Measurements from ENCODE around the gene IFI6.
"Not testable (repeated sequence)": the region's sequence is repeated elsewhere in the genome, so short reads cannot be mapped to it uniquely, and the experiment has no call there.

IFI6 gene

GRCh38 chr1:27649306-27649635 is 22.7 kb downstream of the IFI6 start:
- DNase-seq: no peak

GRCh38 chr1:27648602-27649305 is 23.2 kb downstream of the IFI6 start:
- DNase-seq: no peak

- DNase-seq: no peak
Observed at GRCh38 chr1:27647328-27647727, 24.7 kb downstream of the IFI6 start.

GRCh38 chr1:27646676-27647075 is 25.3 kb downstream of the IFI6 start:
- no peak for DNase-seq

GRCh38 chr1:27645071-27645415 is 26.9 kb downstream of the IFI6 start:
- DNase-seq: no peak

- DNase-seq: no peak
Observed at GRCh38 chr1:27644369-27645070, 27.5 kb downstream of the IFI6 start.

- peak; percentile 82 for DNase-seq
Observed at GRCh38 chr1:27643600-27644368, 28.2 kb downstream of the IFI6 start.

- DNase-seq: peak; percentile 48
Observed at GRCh38 chr1:27640514-27640913, 31.5 kb downstream of the IFI6 start.

GRCh38 chr1:27638805-27639204 is 33.2 kb downstream of the IFI6 start:
- DNase-seq: no peak

GRCh38 chr1:27638047-27638734 is 33.8 kb downstream of the IFI6 start:
- DNase-seq: no peak

GRCh38 chr1:27635396-27636142 is 36.4 kb downstream of the IFI6 start:
- peak; percentile 58 for DNase-seq

GRCh38 chr1:27634985-27635367 is 37.0 kb downstream of the IFI6 start, which contains the start of gene FGR:
Gene FGR, minus strand, starts transcription at chr1:27635185. Its CDS starts 11,269 bp downstream, at chr1:27623916.
- peak; percentile 77 for DNase-seq

GRCh38 chr1:27634177-27634984 is 37.6 kb downstream of the IFI6 start:
- peak; percentile 92 for DNase-seq

- no peak for DNase-seq
Observed at GRCh38 chr1:27633640-27634176, 38.3 kb downstream of the IFI6 start.

- no peak for DNase-seq
Observed at GRCh38 chr1:27633298-27633610, 38.7 kb downstream of the IFI6 start.

GRCh38 chr1:27632387-27633297 is 39.4 kb downstream of the IFI6 start:
- peak; percentile 74 for DNase-seq

- peak; percentile 93 for DNase-seq
Observed at GRCh38 chr1:27630859-27631491, 41.0 kb downstream of the IFI6 start.

GRCh38 chr1:27628712-27629111 is 43.3 kb downstream of the IFI6 start:
- no peak for DNase-seq

GRCh38 chr1:27627733-27628132 is 44.3 kb downstream of the IFI6 start:
- DNase-seq: not testable (repeated sequence)

GRCh38 chr1:27627061-27627460 is 44.9 kb downstream of the IFI6 start:
- DNase-seq: no peak

All from suppressor macrophage treated with lipopolysaccharide for 4 hours (primary cell).